Fibroblast of pulmonary artery (primary cell): ENCODE data around the gene KCNQ1.

Source experiments
- DNase-seq: peaks from one replicate; pipeline ENCODE4 v3.0.0-alpha.2; 2010; ENCODE audit warnings: low read depth
- H3K4me3 ChIP-seq: replicated peaks from 2 replicates; pipeline ENCODE4 v1.5.1; 2011; ENCODE audit warnings: low read depth, mild to moderate bottlenecking, control low read depth, low read length, moderate library complexity
- CTCF ChIP-seq: IDR thresholded peaks from 2 replicates; pipeline ENCODE4 v1.5.1; 2011; ENCODE audit warnings: mild to moderate bottlenecking, control low read depth, low read length, inconsistent platforms; ENCODE audit errors: missing control alignments

The KCNQ1 gene

GRCh38 chr11:2811206-2812091 is 366.6 kb downstream of the KCNQ1 start:
- H3K4me3 ChIP-seq = no peak overlapping the region
- DNase-seq = no peak
- TF ChIP-seq CTCF = no peak

- peak overlapping the region; percentile 12 for H3K4me3 ChIP-seq
- peak; percentile 54 for DNase-seq
- TF ChIP-seq CTCF = no peak
Observed at GRCh38 chr11:2812371-2812991, 367.7 kb downstream of the KCNQ1 start.

- H3K4me3 ChIP-seq = no peak overlapping the region
- peak; percentile 44 for DNase-seq
- no peak for TF ChIP-seq CTCF
Observed at GRCh38 chr11:2813141-2813908, 368.5 kb downstream of the KCNQ1 start.

GRCh38 chr11:2813968-2814367 is 369.2 kb downstream of the KCNQ1 start:
- H3K4me3 ChIP-seq = no peak overlapping the region
- no peak for TF ChIP-seq CTCF
- DNase-seq = no peak

GRCh38 chr11:2814751-2815150 is 369.9 kb downstream of the KCNQ1 start:
- no peak overlapping the region for H3K4me3 ChIP-seq
- DNase-seq = no peak
- no peak for TF ChIP-seq CTCF

GRCh38 chr11:2815762-2816496 is 371.1 kb downstream of the KCNQ1 start:
- no peak for DNase-seq
- no peak for TF ChIP-seq CTCF

More at GRCh38 chr11:2815762-2816496, 371.1 kb downstream of the KCNQ1 start:
- no peak overlapping the region for H3K4me3 ChIP-seq
